Measurements from ENCODE around the gene CPNE7. TPM values are rescaled to one million over a fixed set of nuclear protein-coding genes. Genes with fewer than 3 reads are reported as not detected.

Gene CPNE7
- total and polyA plus RNA-seq, 2 of the 13 experiments (the other 11 are each of a cell fraction or from before 2014, with no cell fraction given): 0.59 TPM; not detected in 1

- Histone ChIP-seq H3K79me2 (ENCODE audit: insufficient read depth, low read length) (no peaks in the 10 kb centered on the region), H3K4me2 (ENCODE audit: low read depth, low read length) (peak overlapping the region; percentile 62), H3K36me3 (replicated peaks in 1 of 2; ENCODE audit: control insufficient read depth in 1 of 2, insufficient read depth in 2 of 2, low read length in 2 of 2) (no peaks in the 10 kb centered on the region), H3K9me3 (ENCODE audit: low read length) (no peaks in the 10 kb centered on the region), H3K4me1 (ENCODE audit: insufficient read depth, low read length) (peaks cover 40% of the 10 kb centered on the region), H3K9ac (ENCODE audit: insufficient read depth, low read depth, low read length) (no peak overlapping the region), H3K27me3 (ENCODE audit: control insufficient read depth in 1 of 2, insufficient read depth in 2 of 2, low read length in 2 of 2) (peaks cover 5 to 20% of the 10 kb centered on the region in 2 experiments; a peak in 2 of 5 replicates), H3K4me3 (replicated peaks in 1 of 3; ENCODE audit: insufficient read depth in 1 of 3, low read depth in 2 of 3, low read length in 3 of 3) (peak overlapping the region in 1 of 3 experiments; percentile 48; a peak in 1 of 6 replicates), H4K20me1 (ENCODE audit: insufficient read depth, low read length) (no peaks in the 10 kb centered on the region), H2AFZ (ENCODE audit: low read length) (no peak overlapping the region), H3K27ac (ENCODE audit: extremely low read length, insufficient read depth, low read length) (no peak overlapping the region)
- intact Hi-C loops (cut with micrococcal nuclease; ENCODE audit: unreplicated experiment) (loop anchor here (1.0 kb wide), 1 partner anchor 26 kb away; no protein-coding TSS in a partner anchor), in situ Hi-C loops (cut with HindIII; ENCODE audit: extremely low pct_ligation_motif_present, low pct_unique_long_range_greater_than_20kb) (no loop called here)
- CTCF ChIA-PET (ENCODE audit: low intra/inter-chr PET ratio, low total read pairs): interaction anchor here (1.0 to 2.6 kb wide), 3 partner anchors 16 to 26 kb away, joined by 3 to 34 read pairs (median 3); no protein-coding TSS in a partner anchor
- BruUV-seq (replicated peaks): no TSS peak
- no peak for FAIRE-seq
- peak; percentile 29 for ATAC-seq
- no peak for DNase-seq (ENCODE audit: low spot score)
- WGBS (ENCODE audit: low lambda C conversion rate): 47% methylated on average over 12 of the region's 13 CpGs
- POLR2A ChIA-PET: interaction anchor here (0.9 kb wide), 1 partner anchor 85 kb away, joined by 3 read pairs; no protein-coding TSS in a partner anchor
- TF ChIP-seq, protein P1, sequence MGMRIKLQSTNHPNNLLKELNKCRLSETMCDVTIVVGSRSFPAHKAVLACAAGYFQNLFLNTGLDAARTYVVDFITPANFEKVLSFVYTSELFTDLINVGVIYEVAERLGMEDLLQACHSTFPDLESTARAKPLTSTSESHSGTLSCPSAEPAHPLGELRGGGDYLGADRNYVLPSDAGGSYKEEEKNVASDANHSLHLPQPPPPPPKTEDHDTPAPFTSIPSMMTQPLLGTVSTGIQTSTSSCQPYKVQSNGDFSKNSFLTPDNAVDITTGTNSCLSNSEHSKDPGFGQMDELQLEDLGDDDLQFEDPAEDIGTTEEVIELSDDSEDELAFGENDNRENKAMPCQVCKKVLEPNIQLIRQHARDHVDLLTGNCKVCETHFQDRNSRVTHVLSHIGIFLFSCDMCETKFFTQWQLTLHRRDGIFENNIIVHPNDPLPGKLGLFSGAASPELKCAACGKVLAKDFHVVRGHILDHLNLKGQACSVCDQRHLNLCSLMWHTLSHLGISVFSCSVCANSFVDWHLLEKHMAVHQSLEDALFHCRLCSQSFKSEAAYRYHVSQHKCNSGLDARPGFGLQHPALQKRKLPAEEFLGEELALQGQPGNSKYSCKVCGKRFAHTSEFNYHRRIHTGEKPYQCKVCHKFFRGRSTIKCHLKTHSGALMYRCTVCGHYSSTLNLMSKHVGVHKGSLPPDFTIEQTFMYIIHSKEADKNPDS (CRISPR knock-in tag; IDR thresholded peaks at IDR 0.05): 0 out of 2 replicates have a peak, but pooled peaks have one; percentile 78
- TF ChIP-seq MAZ (IDR thresholded peaks at IDR 0.05; ENCODE audit: borderline replicate concordance, low read depth, low read length) (no peak), MAZ (CRISPR knock-in tag; IDR thresholded peaks at IDR 0.05; ENCODE audit: low read depth) (no peak), KAT7 (CRISPR knock-in tag; IDR thresholded peaks at IDR 0.05; ENCODE audit: borderline replicate concordance) (no peak), NR2F1 (CRISPR knock-in tag; IDR thresholded peaks at IDR 0.05) (no peak), ZNF567 (CRISPR knock-in tag; IDR thresholded peaks at IDR 0.05; ENCODE audit: borderline replicate concordance) (0 out of 2 replicates have a peak, but pooled peaks have one; percentile 12), NR3C1 (CRISPR knock-in tag; IDR thresholded peaks at IDR 0.05) (no peak), ZNF614 (CRISPR knock-in tag; IDR thresholded peaks at IDR 0.05; ENCODE audit: borderline replicate concordance) (peak; percentile 7; the same call in 1 of the 2 replicates), SMAD3 (CRISPR knock-in tag; IDR thresholded peaks at IDR 0.05) (0 out of 2 replicates have a peak, but pooled peaks have one; percentile 5), ZNF605 (CRISPR knock-in tag; IDR thresholded peaks at IDR 0.05) (0 out of 2 replicates have a peak, but pooled peaks have one; percentile 29), SIN3B (IDR thresholded peaks at IDR 0.05; ENCODE audit: low read length) (no peak), ZNF674 (CRISPR knock-in tag; IDR thresholded peaks at IDR 0.05; ENCODE audit: low read depth) (no peak), ZZZ3 (CRISPR knock-in tag; IDR thresholded peaks at IDR 0.05; ENCODE audit: borderline replicate concordance) (no peak), E2F5 (CRISPR knock-in tag; conservative IDR thresholded peaks at IDR 0.05) (no peak), ZNF678 (CRISPR knock-in tag; IDR thresholded peaks at IDR 0.05) (peak; percentile 16; the same call in 1 of the 2 replicates), SP2 (CRISPR knock-in tag; IDR thresholded peaks at IDR 0.05) (no peak), ZNF768 (CRISPR knock-in tag; IDR thresholded peaks at IDR 0.05) (peak; percentile 71; the same call in 1 of the 2 replicates), CCDC6 (CRISPR knock-in tag; IDR thresholded peaks at IDR 0.05) (0 out of 2 replicates have a peak, but pooled peaks have one; percentile 13)
- TF ChIP-seq, protein P2, sequence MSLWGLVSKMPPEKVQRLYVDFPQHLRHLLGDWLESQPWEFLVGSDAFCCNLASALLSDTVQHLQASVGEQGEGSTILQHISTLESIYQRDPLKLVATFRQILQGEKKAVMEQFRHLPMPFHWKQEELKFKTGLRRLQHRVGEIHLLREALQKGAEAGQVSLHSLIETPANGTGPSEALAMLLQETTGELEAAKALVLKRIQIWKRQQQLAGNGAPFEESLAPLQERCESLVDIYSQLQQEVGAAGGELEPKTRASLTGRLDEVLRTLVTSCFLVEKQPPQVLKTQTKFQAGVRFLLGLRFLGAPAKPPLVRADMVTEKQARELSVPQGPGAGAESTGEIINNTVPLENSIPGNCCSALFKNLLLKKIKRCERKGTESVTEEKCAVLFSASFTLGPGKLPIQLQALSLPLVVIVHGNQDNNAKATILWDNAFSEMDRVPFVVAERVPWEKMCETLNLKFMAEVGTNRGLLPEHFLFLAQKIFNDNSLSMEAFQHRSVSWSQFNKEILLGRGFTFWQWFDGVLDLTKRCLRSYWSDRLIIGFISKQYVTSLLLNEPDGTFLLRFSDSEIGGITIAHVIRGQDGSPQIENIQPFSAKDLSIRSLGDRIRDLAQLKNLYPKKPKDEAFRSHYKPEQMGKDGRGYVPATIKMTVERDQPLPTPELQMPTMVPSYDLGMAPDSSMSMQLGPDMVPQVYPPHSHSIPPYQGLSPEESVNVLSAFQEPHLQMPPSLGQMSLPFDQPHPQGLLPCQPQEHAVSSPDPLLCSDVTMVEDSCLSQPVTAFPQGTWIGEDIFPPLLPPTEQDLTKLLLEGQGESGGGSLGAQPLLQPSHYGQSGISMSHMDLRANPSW (CRISPR knock-in tag; IDR thresholded peaks at IDR 0.05; ENCODE audit: borderline replicate concordance): no peak
Measured at GRCh38 chr16:89615176-89615575, 39.6 kb downstream of the CPNE7 start.

Data from HepG2 (cell line).